HCT116 (cell line): ENCODE measurements around the gene ROGDI. TPM values are rescaled to one million over a fixed set of nuclear protein-coding genes. Genes with fewer than 3 reads are reported as not detected.

Source experiments
- ATAC-seq: fragments of 200-7000 bp; cut with Tn5 transposase; 2 replicates; pipeline ENCODE4 v1.9.1; 2020; ENCODE audit warnings: mild to moderate bottlenecking, moderate library complexity
- Bru-seq: library from RNA; stranded (reverse); fragments of 400-500 nt; gene quantifications from one replicate; lab custom pipeline; 2021; lab: Mats Ljungman, UMichigan
- BruChase-seq, 2 experiments: library from RNA; stranded (reverse); fragments of 400-500 nt; gene quantifications; one replicate each; lab custom pipeline; 2021; lab: Mats Ljungman, UMichigan
- BruUV-seq: library from RNA; stranded (reverse); fragments of 400-500 nt; replicated peaks from 2 replicates; lab custom pipeline; 2021; lab: Mats Ljungman, UMichigan
- CTCF ChIA-PET: fragments of 300-600 bp; sonication (Branson Sonifier 250); formaldehyde crosslinking; loops from one replicate; lab custom pipeline; 2021; ENCODE audit warnings: antibody characterized with exemption; lab: Charles Lee
- POLR2A ChIA-PET: fragments of 300-600, 350-600 bp; sonication (Branson Sonifier 250); formaldehyde crosslinking; loops from one replicate; lab custom pipeline; 2021; ENCODE audit warnings: antibody characterized with exemption; lab: Charles Lee
- RAD21 ChIA-PET, 2 experiments: fragments of 300-600 bp; sonication (Branson Sonifier 250); formaldehyde crosslinking; loops; one replicate each; lab custom pipeline; 2023; ENCODE audit warnings: low total read pairs in 2 of 2; ENCODE audit not compliant: uncharacterized antibody in 2 of 2, unreplicated experiment in 2 of 2, low non-redundant PET in 1 of 2; lab: Charles Lee
- DNase-seq: peaks from one replicate; pipeline ENCODE4 v3.0.0-alpha.2; 2010; ENCODE audit warnings: low read depth, low spot score
- H2AFZ ChIP-seq: fragments of 200-600 bp; shearing (Covaris generic), sonication (generic); 2 replicates; pipeline ENCODE4 v1.6.1; 2017; ENCODE audit warnings: low read depth, mixed run types, mixed read lengths, antibody characterized with exemption, low read length; ENCODE audit not compliant: poor library complexity, severe bottlenecking
- H3K27ac ChIP-seq: 2 replicates; pipeline ENCODE4 v1.5.1; 2012; ENCODE audit warnings: low read depth, low read length
- H3K27me3 ChIP-seq: fragments of 200-600 bp; sonication (generic); 2 replicates; pipeline ENCODE4 v1.6.1; 2016; ENCODE audit warnings: mixed run types, low read length, mixed read lengths; ENCODE audit not compliant: insufficient read depth
- H3K36me3 ChIP-seq, 2 experiments: fragments of 200-500 bp in 1 of 2; fragments of 200-600 bp in 1 of 2; sonication (Bioruptor generic) in 1 of 2; sonication (generic) in 1 of 2; 2 replicates each; pipeline versions ENCODE4 v1.5.1 to v1.6.1; 2014 to 2016; ENCODE audit warnings: low read length in 2 of 2, inconsistent platforms in 1 of 2, mixed read lengths in 1 of 2, mixed run types in 1 of 2; ENCODE audit not compliant: insufficient read depth in 2 of 2, control insufficient read depth in 1 of 2
- H3K4me1 ChIP-seq, 2 experiments: fragments of 200-600 bp in 1 of 2; sonication (generic) in 1 of 2; 2 replicates each; pipeline versions ENCODE4 v1.5.1 to v1.6.1; 2012 to 2017; ENCODE audit warnings: low read length in 2 of 2, inconsistent platforms in 1 of 2, mild to moderate bottlenecking in 1 of 2, mixed read lengths in 1 of 2, mixed run types in 1 of 2, moderate library complexity in 1 of 2; ENCODE audit not compliant: insufficient read depth in 2 of 2, control insufficient read depth in 1 of 2
- H3K4me2 ChIP-seq: fragments of 200-600 bp; sonication (generic); 2 replicates; pipeline ENCODE4 v1.6.1; 2017; ENCODE audit warnings: mixed run types, low read length, mixed read lengths
- H3K4me3 ChIP-seq, 2 experiments: fragments of 200-600 bp in 1 of 2; sonication (generic) in 1 of 2; replicated peaks in 1 of 2; 2 replicates each; pipeline ENCODE4 v1.5.1; 2011 to 2016; ENCODE audit warnings: low read length in 2 of 2, control low read depth in 1 of 2, low read depth in 1 of 2, mild to moderate bottlenecking in 1 of 2, mixed read lengths in 1 of 2, mixed run types in 1 of 2
- H3K79me2 ChIP-seq: fragments of 200-600 bp; sonication (generic); 2 replicates; pipeline ENCODE4 v1.6.1; 2017; ENCODE audit warnings: mild to moderate bottlenecking, mixed run types, low read length, moderate library complexity, mixed read lengths; ENCODE audit not compliant: insufficient read depth
- H3K9ac ChIP-seq: fragments of 200-600 bp; sonication (generic); 2 replicates; pipeline ENCODE4 v1.6.1; 2016; ENCODE audit warnings: low read length, mixed read lengths
- H3K9me2 ChIP-seq: fragments of 200-600 bp; sonication (generic), shearing (Covaris generic); 2 replicates; pipeline ENCODE4 v1.6.1; 2017; ENCODE audit warnings: mixed run types, mild to moderate bottlenecking, moderate library complexity; ENCODE audit not compliant: insufficient read depth
- H3K9me3 ChIP-seq, 2 experiments: fragments of 200-500 bp in 1 of 2; fragments of 200-600 bp in 1 of 2; sonication (Bioruptor generic) in 1 of 2; sonication (generic) in 1 of 2; 2 replicates each; pipeline ENCODE4 v1.6.1; 2014 to 2017; ENCODE audit warnings: low read length in 2 of 2, mixed read lengths in 2 of 2, inconsistent platforms in 1 of 2, low read depth in 1 of 2, mild to moderate bottlenecking in 1 of 2, mixed run types in 1 of 2, moderate library complexity in 1 of 2; ENCODE audit not compliant: control insufficient read depth in 1 of 2, insufficient read depth in 1 of 2
- H4K20me1 ChIP-seq: fragments of 200-600 bp; sonication (generic), shearing (Covaris generic); 2 replicates; pipeline ENCODE4 v1.6.1; 2017; ENCODE audit warnings: mixed run types, mild to moderate bottlenecking, moderate library complexity; ENCODE audit not compliant: insufficient read depth
- EGR1 ChIP-seq: IDR thresholded peaks from 2 replicates; pipeline ENCODE4 v1.6.1; 2012; ENCODE audit warnings: low read depth
- EZH2 ChIP-seq: fragments of 200-600 bp; sonication (generic); IDR thresholded peaks from 2 replicates; pipeline ENCODE4 v1.6.1; 2017; ENCODE audit warnings: antibody characterized with exemption, mixed run types
- EZH2phosphoT487 ChIP-seq: fragments of 200-600 bp; IDR thresholded peaks from 2 replicates; pipeline ENCODE4 v1.6.1; 2018; ENCODE audit warnings: antibody characterized with exemption, borderline replicate concordance
- FOSL1 ChIP-seq: IDR thresholded peaks from 2 replicates; pipeline ENCODE4 v1.6.1; 2012; ENCODE audit warnings: low read depth
- JUND ChIP-seq: IDR thresholded peaks from 2 replicates; pipeline ENCODE4 v1.6.1; 2012
- POLR2A ChIP-seq: IDR thresholded peaks from 2 replicates; pipeline ENCODE4 v1.7.0; 2011; ENCODE audit warnings: borderline replicate concordance; ENCODE audit not compliant: insufficient read depth, insufficient read length; ENCODE audit errors: extremely low read depth
- POLR2AphosphoS5 ChIP-seq: IDR thresholded peaks from 2 replicates; pipeline ENCODE4 v1.6.1; 2011; ENCODE audit warnings: mild to moderate bottlenecking, low read depth, low read length, moderate library complexity
- RAD21 ChIP-seq: IDR thresholded peaks from 2 replicates; pipeline ENCODE4 v1.6.1; 2012; ENCODE audit warnings: low read depth, mild to moderate bottlenecking
- SIN3A ChIP-seq: IDR thresholded peaks from 2 replicates; pipeline ENCODE4 v1.6.1; 2012; ENCODE audit warnings: low read depth
- SP1 ChIP-seq: IDR thresholded peaks from 2 replicates; pipeline ENCODE4 v1.6.1; 2012; ENCODE audit warnings: low read depth
- TCF7L2 ChIP-seq: IDR thresholded peaks from 2 replicates; pipeline ENCODE4 v1.7.0; 2011; ENCODE audit warnings: borderline replicate concordance, inconsistent platforms; ENCODE audit not compliant: insufficient read depth, insufficient read length; ENCODE audit errors: extremely low read depth
- YY1 ChIP-seq: IDR thresholded peaks from 2 replicates; pipeline ENCODE4 v1.6.1; 2011; ENCODE audit warnings: low read length, low read depth, moderate library complexity, mild to moderate bottlenecking; ENCODE audit not compliant: insufficient replicate concordance; ENCODE audit errors: extremely low read depth
- ZBTB33 ChIP-seq: IDR thresholded peaks from 2 replicates; pipeline ENCODE4 v1.6.1; 2011; ENCODE audit warnings: mild to moderate bottlenecking, low read length, moderate library complexity; ENCODE audit not compliant: insufficient replicate concordance; ENCODE audit errors: extremely low read depth
- ZNF274 ChIP-seq: fragments of 200-500 bp; sonication (Bioruptor generic); IDR thresholded peaks from 2 replicates; pipeline ENCODE4 v1.6.1; 2014; ENCODE audit warnings: mild to moderate bottlenecking, low read depth, low read length, inconsistent platforms
- intact Hi-C: fragments of 100-400 bp; cut with micrococcal nuclease; formaldehyde crosslinking; loops from 2 replicates; pipeline ENCODE4 v1.10.0; 2022
- long read RNA-seq: library from polyadenylated mRNA; unstranded; transcript quantifications from one replicate; pipeline ENCODE4 v2.0.0, GENCODE V29; 2021; ENCODE audit not compliant: unreplicated experiment
- polyA plus RNA-seq: library from polyadenylated mRNA; unstranded; fragments of >200 nt; gene quantifications from 2 replicates; pipeline ENCODE4 v1.2.1, GENCODE V29; 2012; ENCODE audit warnings: missing spikeins
- total RNA-seq: library from RNA; stranded (reverse); gene quantifications from one replicate; pipeline ENCODE4 v1.2.1, GENCODE V29; 2021; ENCODE audit not compliant: unreplicated experiment

Gene ROGDI
- total RNA-seq (20.1 TPM), Bru-seq, nascent RNA (percentile 43 among the genes with signal in this experiment), BruChase-seq, experiment 1, labeled RNA remaining after a 6-hour chase (percentile 60 among the genes with signal in this experiment), BruChase-seq, experiment 2, labeled RNA remaining after a 2-hour chase (percentile 55 among the genes with signal in this experiment)
- 18.6 and 19.6 TPM in 2 replicates for polyA plus RNA-seq
- long read RNA-seq, transcript ROGDI-201 (11 exons, 1,735 nt): major isoform, 13 of 33 reads
- long read RNA-seq, partial matches to known transcripts: 4 of 33 reads
- long read RNA-seq, other reads (novel, unspliced or antisense): 16 of 33 reads

- H3K27me3 ChIP-seq: no peaks in the 10 kb centered on the region
- DNase-seq (peak; percentile 64), ATAC-seq (peak; percentile 76)
- peak within 1 kb of the TSS; percentile 76 for H3K9ac ChIP-seq
- H3K36me3 ChIP-seq: peaks cover 3 to 7% of the 10 kb centered on the region in 2 experiments; a peak in 2 of 4 replicates
- no peaks in the 10 kb centered on the region for H3K9me2 ChIP-seq
- H3K27ac ChIP-seq: peak within 1 kb of the TSS; percentile 89
- ChIA-PET POLR2A (interaction anchor here (1.5 to 1.6 kb wide), 2 partner anchors 68 to 143 kb away, joined by 5 to 6 read pairs; partner anchors contain the start of genes ANKS3 and DNAAF8), RAD21 (interaction anchor here (1.2 to 1.5 kb wide), 2 partner anchors 33 to 35 kb away, joined by 3 read pairs; partner anchors contain the start of gene ZNF500 (in 1 of the 2)), CTCF (interaction anchor here (1.0 kb wide), 1 partner anchor 241 kb away, joined by 3 read pairs; no protein-coding TSS in a partner anchor)
- H4K20me1 ChIP-seq: no peaks in the 10 kb centered on the region
- peaks cover 13 to 20% of the 10 kb centered on the region in 2 experiments for H3K4me1 ChIP-seq
- H3K4me2 ChIP-seq: peak within 1 kb of the TSS; percentile 97
- H3K79me2 ChIP-seq: no peaks in the 10 kb centered on the region
- peak within 1 kb of the TSS; percentile 60 to 62 for H3K4me3 ChIP-seq
- intact Hi-C loops: loop anchor here (1.0 kb wide), 1 partner anchor 68 kb away; the partner anchor contains the start of genes ANKS3 and DNAAF8
- TF ChIP-seq POLR2A (peak; percentile 19), RAD21 (no peak), POLR2AphosphoS5 (peak; percentile 66), YY1 (peak; percentile 28)
- H2AFZ ChIP-seq: peak within 1 kb of the TSS; percentile 66
- H3K9me3 ChIP-seq: no peaks in the 10 kb centered on the region
- BruUV-seq: no TSS peak
Observed at GRCh38 chr16:4801962-4802658, at the start of gene ROGDI. TSS of gene ROGDI (minus strand) at chr16:4802633. CDS start at chr16:4802571, 62 bp downstream.

GRCh38 chr16:4850211-4850610 is 47.8 kb upstream of the ROGDI start:
- no peaks in the 10 kb centered on the region for H3K9me2 ChIP-seq
- RAD21 ChIA-PET: no interaction called here
- peaks cover 10 to 11% of the 10 kb centered on the region in 2 experiments; a peak in 3 of 4 replicates for H3K36me3 ChIP-seq
- POLR2A ChIA-PET: no interaction called here
- ATAC-seq (no peak), DNase-seq (no peak)
- intact Hi-C loops: no loop called here
- CTCF ChIA-PET: no interaction called here
- peaks cover 16 to 40% of the 10 kb centered on the region in 2 experiments for H3K4me1 ChIP-seq
- no peak overlapping the region for H3K27ac ChIP-seq
- no peaks in the 10 kb centered on the region for H3K9me3 ChIP-seq
- no peak overlapping the region for H3K9ac ChIP-seq
- no peak overlapping the region for H3K4me2 ChIP-seq
- no TSS peak for BruUV-seq
- no peak overlapping the region for H3K4me3 ChIP-seq
- no peak overlapping the region for H2AFZ ChIP-seq
- H3K27me3 ChIP-seq: no peaks in the 10 kb centered on the region
- peaks cover 12% of the 10 kb centered on the region; the same call in 1 of the 2 replicates for H4K20me1 ChIP-seq
- H3K79me2 ChIP-seq: peaks cover 81% of the 10 kb centered on the region
- no peak for TF ChIP-seq POLR2A
- no peak for TF ChIP-seq ZBTB33
- TF ChIP-seq SP1: no peak
- TF ChIP-seq JUND: no peak
- no peak for TF ChIP-seq EZH2
- no peak for TF ChIP-seq ZNF274
- TF ChIP-seq SIN3A: no peak
- TF ChIP-seq EGR1: no peak
- no peak for TF ChIP-seq TCF7L2
- no peak for TF ChIP-seq YY1
- TF ChIP-seq EZH2phosphoT487: no peak
- TF ChIP-seq FOSL1: no peak
